Measurements from ENCODE around the gene PSORS1C1. TPM values are rescaled to one million over a fixed set of nuclear protein-coding genes. Genes with fewer than 3 reads are reported as not detected.

Gene PSORS1C1
- total RNA-seq, 1 donor = 2.2 TPM

- Histone ChIP-seq H3K4me3 (ENCODE audit: insufficient read depth, low read length) (no peak overlapping the region), H3K9me3 (ENCODE audit: low read depth, low read length) (no peaks in the 10 kb centered on the region), H3K4me1 (ENCODE audit: insufficient read depth, low read length) (no peaks in the 10 kb centered on the region), H3K79me2 (ENCODE audit: insufficient read depth, low read length) (no peaks in the 10 kb centered on the region), H4K20me1 (ENCODE audit: insufficient read depth, low read length) (no peaks in the 10 kb centered on the region), H3K27me3 (ENCODE audit: insufficient read depth, low read length) (no peaks in the 10 kb centered on the region), H3K4me2 (ENCODE audit: insufficient read depth, low read length) (no peak overlapping the region), H3K36me3 (ENCODE audit: insufficient read depth, low read length) (no peaks in the 10 kb centered on the region), H3K27ac (ENCODE audit: low read depth, low read length) (no peak overlapping the region), H2AFZ (ENCODE audit: low read length) (no peak overlapping the region)
- no peak for TF ChIP-seq CTCF (IDR thresholded peaks at IDR 0.05; ENCODE audit: extremely low read depth, low read depth, low read length)
- no peak for DNase-seq (ENCODE audit: insufficient read length, low spot score, missing footprints)
Observed at GRCh38 chr6:31098449-31098938, 16.1 kb upstream of the PSORS1C1 start.

- Histone ChIP-seq H3K36me3 (ENCODE audit: insufficient read depth, low read length) (no peaks in the 10 kb centered on the region), H3K4me2 (ENCODE audit: insufficient read depth, low read length) (no peak overlapping the region), H3K79me2 (ENCODE audit: insufficient read depth, low read length) (no peaks in the 10 kb centered on the region), H3K9me3 (ENCODE audit: low read depth, low read length) (no peaks in the 10 kb centered on the region), H3K4me3 (ENCODE audit: insufficient read depth, low read length) (no peak overlapping the region), H4K20me1 (ENCODE audit: insufficient read depth, low read length) (no peaks in the 10 kb centered on the region), H3K4me1 (ENCODE audit: insufficient read depth, low read length) (no peaks in the 10 kb centered on the region), H3K27me3 (ENCODE audit: insufficient read depth, low read length) (peaks cover 6% of the 10 kb centered on the region), H2AFZ (ENCODE audit: low read length) (no peak overlapping the region), H3K27ac (ENCODE audit: low read depth, low read length) (no peak overlapping the region)
- no peak for TF ChIP-seq CTCF (IDR thresholded peaks at IDR 0.05; ENCODE audit: extremely low read depth, low read depth, low read length)
- no peak for DNase-seq (ENCODE audit: insufficient read length, low spot score, missing footprints)
Observed at GRCh38 chr6:31103136-31103535, 11.5 kb upstream of the PSORS1C1 start.

GRCh38 chr6:31107052-31107451 lies 7.5 kb upstream of the PSORS1C1 start:
- H3K9me3 ChIP-seq (ENCODE audit: low read depth, low read length) = no peaks in the 10 kb centered on the region
- no peaks in the 10 kb centered on the region for H3K79me2 ChIP-seq (ENCODE audit: insufficient read depth, low read length)
- H3K27ac ChIP-seq (ENCODE audit: low read depth, low read length) = no peak overlapping the region
- peak; percentile 9 for DNase-seq (ENCODE audit: insufficient read length, low spot score, missing footprints)
- H3K4me2 ChIP-seq (ENCODE audit: insufficient read depth, low read length) = no peak overlapping the region
- H2AFZ ChIP-seq (ENCODE audit: low read length) = no peak overlapping the region
- H3K27me3 ChIP-seq (ENCODE audit: insufficient read depth, low read length) = peaks cover 31% of the 10 kb centered on the region
- no peak for TF ChIP-seq CTCF (IDR thresholded peaks at IDR 0.05; ENCODE audit: extremely low read depth, low read depth, low read length)
- H4K20me1 ChIP-seq (ENCODE audit: insufficient read depth, low read length) = no peaks in the 10 kb centered on the region
- no peak overlapping the region for H3K4me3 ChIP-seq (ENCODE audit: insufficient read depth, low read length)
- H3K4me1 ChIP-seq (ENCODE audit: insufficient read depth, low read length) = no peaks in the 10 kb centered on the region
- H3K36me3 ChIP-seq (ENCODE audit: insufficient read depth, low read length) = no peaks in the 10 kb centered on the region

- DNase-seq (ENCODE audit: insufficient read length, low spot score, missing footprints) = peak; percentile 19
- Histone ChIP-seq H3K9me3 (ENCODE audit: low read depth, low read length) (no peaks in the 10 kb centered on the region), H3K27ac (ENCODE audit: low read depth, low read length) (no peak overlapping the region), H3K4me2 (ENCODE audit: insufficient read depth, low read length) (no peak overlapping the region), H2AFZ (ENCODE audit: low read length) (no peak overlapping the region), H3K36me3 (ENCODE audit: insufficient read depth, low read length) (no peaks in the 10 kb centered on the region), H3K4me1 (ENCODE audit: insufficient read depth, low read length) (peaks cover 18% of the 10 kb centered on the region), H3K27me3 (ENCODE audit: insufficient read depth, low read length) (peaks cover 31% of the 10 kb centered on the region), H4K20me1 (ENCODE audit: insufficient read depth, low read length) (no peaks in the 10 kb centered on the region), H3K4me3 (ENCODE audit: insufficient read depth, low read length) (no peak overlapping the region), H3K79me2 (ENCODE audit: insufficient read depth, low read length) (no peaks in the 10 kb centered on the region)
- TF ChIP-seq CTCF (IDR thresholded peaks at IDR 0.05; ENCODE audit: extremely low read depth, low read depth, low read length) = no peak
Observed at GRCh38 chr6:31110825-31111582, 3.6 kb upstream of the PSORS1C1 start.
